DOHH2 (cell line): ENCODE results near the gene CHRM4.

ENCODE experiments used
- H3F3A ChIP-seq: fragments of 200-600 bp; sonication (generic), shearing (Covaris generic); 2 replicates; pipeline ENCODE4 v1.6.0; 2016; ENCODE audit warnings: antibody characterized with exemption, mild to moderate bottlenecking; ENCODE audit not compliant: control insufficient read depth, insufficient read depth
- H3K27ac ChIP-seq: fragments of 200-600 bp; sonication (generic); 2 replicates; pipeline ENCODE4 v1.5.1; 2014; ENCODE audit warnings: low read depth, mild to moderate bottlenecking, low read length, moderate library complexity
- H3K27me3 ChIP-seq: fragments of 200-600 bp; sonication (generic); 2 replicates; pipeline ENCODE4 v1.6.1; 2014; ENCODE audit warnings: mild to moderate bottlenecking, low read length, mixed read lengths; ENCODE audit not compliant: control insufficient read depth
- H3K36me3 ChIP-seq: fragments of 200-600 bp; sonication (generic); 2 replicates; pipeline ENCODE4 v1.6.1; 2014; ENCODE audit warnings: mild to moderate bottlenecking, low read length, moderate library complexity, mixed read lengths; ENCODE audit not compliant: control insufficient read depth
- H3K4me1 ChIP-seq: fragments of 200-600 bp; sonication (generic); 2 replicates; pipeline ENCODE4 v1.6.1; 2014; ENCODE audit warnings: mild to moderate bottlenecking, low read length, mixed read lengths; ENCODE audit not compliant: control insufficient read depth
- H3K4me2 ChIP-seq: fragments of 200-600 bp; sonication (generic); 2 replicates; pipeline ENCODE4 v1.6.0; 2014; ENCODE audit warnings: mild to moderate bottlenecking, low read length, moderate library complexity
- H3K4me3 ChIP-seq: fragments of 200-600 bp; sonication (generic); 2 replicates; pipeline ENCODE4 v1.5.1; 2014; ENCODE audit warnings: mild to moderate bottlenecking, low read length, mixed read lengths
- H3K79me2 ChIP-seq: fragments of 200-600 bp; sonication (generic); 2 replicates; pipeline ENCODE4 v1.6.1; 2014; ENCODE audit warnings: mild to moderate bottlenecking, low read length, mixed read lengths; ENCODE audit not compliant: control insufficient read depth
- H3K9me2 ChIP-seq: fragments of 200-600 bp; sonication (generic); replicated peaks from 2 replicates; pipeline ENCODE4 v1.6.1; 2014; ENCODE audit warnings: mild to moderate bottlenecking, low read length, mixed read lengths; ENCODE audit not compliant: control insufficient read depth
- H3K9me3 ChIP-seq: fragments of 200-600 bp; sonication (generic); 2 replicates; pipeline ENCODE4 v1.6.1; 2014; ENCODE audit warnings: antibody characterized with exemption, low read length, mixed read lengths; ENCODE audit not compliant: control insufficient read depth, insufficient read depth
- H4K20me1 ChIP-seq: fragments of 200-600 bp; sonication (generic); 2 replicates; pipeline ENCODE4 v1.6.0; 2014; ENCODE audit warnings: low read depth, mild to moderate bottlenecking, antibody characterized with exemption, low read length, moderate library complexity; ENCODE audit not compliant: control insufficient read depth, insufficient read depth
- EZH2phosphoT487 ChIP-seq: fragments of 200-600 bp; sonication (generic); IDR thresholded peaks from 2 replicates; pipeline ENCODE4 v1.6.1; 2017; ENCODE audit warnings: borderline replicate concordance, mild to moderate bottlenecking, antibody characterized with exemption, low read length, moderate library complexity, mixed read lengths
- TF ChIP-seq, protein P1 (sequence below): fragments of 200-600 bp; sonication (generic); IDR thresholded peaks from one replicate; pipeline ENCODE4 v1.5.1; 2014; ENCODE audit warnings: antibody characterized with exemption, mild to moderate bottlenecking, low read depth, low read length; ENCODE audit not compliant: poor library complexity, severe bottlenecking

The CHRM4 gene

DNA sequence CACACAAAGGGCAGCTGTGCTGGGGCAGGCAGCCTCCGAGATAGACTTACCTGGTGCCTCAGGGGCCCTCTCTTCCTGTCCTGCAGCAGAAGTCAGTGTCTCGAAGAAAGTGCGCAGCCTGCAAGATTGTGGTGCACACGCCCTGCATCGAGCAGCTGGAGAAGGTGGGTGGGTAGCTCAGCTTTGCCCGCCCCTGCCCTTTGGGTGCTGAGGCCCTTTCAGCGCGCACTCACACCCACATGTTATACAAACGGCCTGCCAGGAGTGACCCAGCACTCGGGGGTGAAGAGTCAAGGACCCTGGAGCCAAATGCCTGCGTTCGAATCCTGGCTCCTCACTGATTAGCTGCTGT, 23.7 kb downstream of the CHRM4 start:
- Histone ChIP-seq H3K27me3 (no peaks in the 10 kb centered on the region), H3F3A (no peaks in the 10 kb centered on the region), H3K4me2 (no peak overlapping the region), H3K79me2 (peaks cover 17% of the 10 kb centered on the region), H3K27ac (no peak overlapping the region), H3K9me2 (no peaks in the 10 kb centered on the region), H3K36me3 (peaks cover 24% of the 10 kb centered on the region), H3K4me1 (peaks cover 7% of the 10 kb centered on the region), H3K9me3 (no peaks in the 10 kb centered on the region), H3K4me3 (no peak overlapping the region), H4K20me1 (peaks cover 6% of the 10 kb centered on the region; the same call in 1 of the 2 replicates)
- no peak for TF ChIP-seq EZH2phosphoT487
- TF ChIP-seq, protein P1, sequence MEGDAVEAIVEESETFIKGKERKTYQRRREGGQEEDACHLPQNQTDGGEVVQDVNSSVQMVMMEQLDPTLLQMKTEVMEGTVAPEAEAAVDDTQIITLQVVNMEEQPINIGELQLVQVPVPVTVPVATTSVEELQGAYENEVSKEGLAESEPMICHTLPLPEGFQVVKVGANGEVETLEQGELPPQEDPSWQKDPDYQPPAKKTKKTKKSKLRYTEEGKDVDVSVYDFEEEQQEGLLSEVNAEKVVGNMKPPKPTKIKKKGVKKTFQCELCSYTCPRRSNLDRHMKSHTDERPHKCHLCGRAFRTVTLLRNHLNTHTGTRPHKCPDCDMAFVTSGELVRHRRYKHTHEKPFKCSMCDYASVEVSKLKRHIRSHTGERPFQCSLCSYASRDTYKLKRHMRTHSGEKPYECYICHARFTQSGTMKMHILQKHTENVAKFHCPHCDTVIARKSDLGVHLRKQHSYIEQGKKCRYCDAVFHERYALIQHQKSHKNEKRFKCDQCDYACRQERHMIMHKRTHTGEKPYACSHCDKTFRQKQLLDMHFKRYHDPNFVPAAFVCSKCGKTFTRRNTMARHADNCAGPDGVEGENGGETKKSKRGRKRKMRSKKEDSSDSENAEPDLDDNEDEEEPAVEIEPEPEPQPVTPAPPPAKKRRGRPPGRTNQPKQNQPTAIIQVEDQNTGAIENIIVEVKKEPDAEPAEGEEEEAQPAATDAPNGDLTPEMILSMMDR: peak; percentile 2

DNA sequence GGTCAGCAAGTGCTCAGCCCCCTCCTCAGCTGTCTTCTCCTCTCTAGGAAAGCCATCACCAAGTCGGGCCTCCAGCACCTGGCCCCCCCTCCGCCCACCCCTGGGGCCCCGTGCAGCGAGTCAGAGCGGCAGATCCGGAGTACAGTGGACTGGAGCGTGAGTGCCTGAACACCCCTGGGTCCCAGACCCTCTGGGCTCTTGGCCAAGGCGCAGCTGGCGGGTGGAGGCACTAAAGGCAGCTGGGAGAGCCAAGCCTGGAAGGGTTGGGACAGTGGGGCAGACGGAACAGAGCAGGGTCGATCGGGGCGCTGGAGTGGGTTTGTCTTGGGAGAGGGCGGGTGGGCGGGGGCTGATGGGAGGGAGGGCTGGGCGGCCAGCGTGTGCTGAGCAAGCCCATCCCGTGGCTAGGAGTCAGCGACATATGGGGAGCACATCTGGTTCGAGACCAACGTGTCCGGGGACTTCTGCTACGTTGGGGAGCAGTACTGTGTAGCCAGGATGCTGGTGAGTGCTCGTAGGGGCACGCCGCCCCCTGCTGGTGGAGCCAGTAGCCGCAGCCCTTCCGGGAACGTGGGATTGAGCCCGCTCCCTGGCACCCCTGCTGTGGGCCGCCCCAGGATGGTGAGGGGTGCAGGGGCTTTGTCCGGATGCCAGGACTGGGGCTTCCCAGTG, 24.2 kb downstream of the CHRM4 start:
- Histone ChIP-seq H3F3A (no peaks in the 10 kb centered on the region), H3K4me1 (peaks cover 12% of the 10 kb centered on the region), H3K27ac (no peak overlapping the region), H3K27me3 (no peaks in the 10 kb centered on the region), H3K4me2 (no peak overlapping the region), H3K36me3 (peaks cover 25% of the 10 kb centered on the region), H3K9me3 (no peaks in the 10 kb centered on the region), H3K4me3 (no peak overlapping the region), H3K79me2 (peaks cover 22% of the 10 kb centered on the region), H3K9me2 (no peaks in the 10 kb centered on the region), H4K20me1 (peaks cover 6% of the 10 kb centered on the region; the same call in 1 of the 2 replicates)
- no peak for TF ChIP-seq EZH2phosphoT487
- TF ChIP-seq, protein P1: peak; percentile 86

DNA sequence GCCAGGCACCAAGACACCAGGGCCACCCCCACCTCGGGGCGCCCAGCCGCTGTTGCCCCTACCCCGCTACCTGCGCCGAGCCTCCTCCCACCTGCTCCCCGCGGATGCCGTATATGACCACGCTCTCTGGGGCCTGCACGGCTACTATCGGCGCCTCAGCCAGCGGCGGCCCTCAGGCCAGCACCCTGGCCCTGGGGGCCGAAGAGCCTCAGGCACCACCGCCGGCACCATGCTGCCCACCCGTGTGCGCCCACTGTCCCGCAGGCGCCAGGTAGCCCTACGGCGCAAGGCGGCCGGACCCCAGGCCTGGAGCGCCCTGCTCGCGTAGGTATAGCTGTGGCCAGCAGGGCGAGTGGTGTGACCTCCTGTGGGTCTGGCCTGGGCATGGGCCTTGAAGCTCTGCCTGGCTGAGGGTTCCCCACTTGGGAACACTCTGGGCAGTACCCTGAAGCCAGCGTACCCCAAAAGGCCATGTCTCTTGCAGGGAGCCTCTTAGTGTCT, 24.9 kb downstream of the CHRM4 start:
- TF ChIP-seq, protein P1: no peak
- no peak for TF ChIP-seq EZH2phosphoT487
- peaks cover 25% of the 10 kb centered on the region for H3K36me3 ChIP-seq
- peaks cover 6% of the 10 kb centered on the region; the same call in 1 of the 2 replicates for H4K20me1 ChIP-seq
- no peak overlapping the region for H3K4me2 ChIP-seq
- H3K4me3 ChIP-seq: no peak overlapping the region
- peaks cover 29% of the 10 kb centered on the region for H3K79me2 ChIP-seq
- H3K27me3 ChIP-seq: no peaks in the 10 kb centered on the region
- H3K9me3 ChIP-seq: no peaks in the 10 kb centered on the region
- peaks cover 19% of the 10 kb centered on the region for H3K4me1 ChIP-seq
- no peaks in the 10 kb centered on the region for H3F3A ChIP-seq
- no peaks in the 10 kb centered on the region for H3K9me2 ChIP-seq
- no peak overlapping the region for H3K27ac ChIP-seq
